T-cell (primary cell): ENCODE measurements around the gene ZNF511. TPM values are rescaled to one million over a fixed set of nuclear protein-coding genes. Genes with fewer than 3 reads are reported as not detected.

Source experiments
- ATAC-seq, 4 experiments: fragments of 200-7000 bp in 3 of 4; fragments of 150-1000 bp in 1 of 4; cut with Tn5 transposase; replicated peaks in 1 of 4; 1 replicate in 3 of 4; 2 replicates in 1 of 4; pipeline ENCODE4 v1.10.0; 2021; ENCODE audit warnings: moderate library complexity in 3 of 4, mild to moderate bottlenecking in 2 of 4, moderate number of reproducible peaks in 1 of 4
- CTCF ChIA-PET, 2 donors: fragments of 300-600 bp; sonication (Branson Sonifier 250); formaldehyde crosslinking; loops; one replicate each; lab custom pipeline; 2022; ENCODE audit warnings: antibody characterized with exemption in 2 of 2; lab: Charles Lee
- POLR2A ChIA-PET, 2 donors: fragments of 300-600 bp; sonication (Branson Sonifier 250); formaldehyde crosslinking; loops; one replicate each; lab custom pipeline; 2022; ENCODE audit warnings: antibody characterized with exemption in 2 of 2; lab: Charles Lee
- DNase-seq, 35 experiments: peaks; one replicate each; pipeline versions ENCODE4 v3.0.0 to v3.0.0-alpha.2; 2013 to 2023
- H3K27ac ChIP-seq: one replicate; pipeline ENCODE4 v1.5.1; 2013; ENCODE audit warnings: low read length
- H3K27me3 ChIP-seq, 2 experiments: replicated peaks in 1 of 2; 1 replicate in 1 of 2; 2 replicates in 1 of 2; pipeline versions ENCODE4 v1.6.1 to v1.7.0; 2013; ENCODE audit warnings: low read length in 1 of 2, mixed read lengths in 1 of 2; ENCODE audit not compliant: control insufficient read depth in 2 of 2, insufficient read depth in 2 of 2; ENCODE audit errors: extremely low read depth in 1 of 2
- H3K36me3 ChIP-seq, 2 donors: 1 replicate in 1 of 2; 2 replicates in 1 of 2; pipeline versions ENCODE4 v1.6.1 to v1.7.0; 2013; ENCODE audit warnings: low read length in 1 of 2; ENCODE audit not compliant: control insufficient read depth in 2 of 2, insufficient read depth in 1 of 2; ENCODE audit errors: extremely low read depth in 1 of 2
- H3K4me1 ChIP-seq, 2 experiments: 1 replicate in 1 of 2; 2 replicates in 1 of 2; pipeline versions ENCODE4 v1.6.1 to v1.7.0; 2013; ENCODE audit warnings: low read length in 2 of 2, mixed read lengths in 1 of 2; ENCODE audit not compliant: insufficient read depth in 2 of 2, control insufficient read depth in 1 of 2; ENCODE audit errors: extremely low read depth in 1 of 2
- H3K4me3 ChIP-seq, 2 donors: 1 replicate in 1 of 2; 2 replicates in 1 of 2; pipeline versions ENCODE4 v1.5.1 to v1.7.0; 2013; ENCODE audit warnings: mild to moderate bottlenecking in 2 of 2, low read length in 1 of 2, moderate library complexity in 1 of 2; ENCODE audit not compliant: control insufficient read depth in 1 of 2; ENCODE audit errors: extremely low read depth in 1 of 2
- H3K9me3 ChIP-seq: 2 replicates; pipeline ENCODE4 v1.7.0; 2013
- H3K27ac Mint-ChIP-seq, 2 donors: one replicate each; pipeline ENCODE4 v1.8.0; 2020 to 2021; ENCODE audit warnings: mild to moderate bottlenecking in 2 of 2, mixed read lengths in 2 of 2
- H3K27me3 Mint-ChIP-seq, 2 donors: one replicate each; pipeline ENCODE4 v1.8.0; 2021 to 2022; ENCODE audit warnings: mixed read lengths in 2 of 2
- H3K36me3 Mint-ChIP-seq: one replicate; pipeline ENCODE4 v1.8.0; 2021; ENCODE audit warnings: mixed read lengths
- H3K4me1 Mint-ChIP-seq, 3 donors: one replicate each; pipeline ENCODE4 v1.8.0; 2020 to 2022; ENCODE audit warnings: mixed read lengths in 3 of 3, mild to moderate bottlenecking in 1 of 3
- H3K4me3 Mint-ChIP-seq, 3 donors: one replicate each; pipeline ENCODE4 v1.8.0; 2020 to 2022; ENCODE audit warnings: mild to moderate bottlenecking in 3 of 3, mixed read lengths in 3 of 3, moderate library complexity in 3 of 3
- H3K9me3 Mint-ChIP-seq, 3 donors: one replicate each; pipeline ENCODE4 v1.8.0; 2020 to 2022; ENCODE audit warnings: mixed read lengths in 3 of 3
- WGBS: methylation state at CpG from one replicate; pipeline ENCODE4 v1.1.5; 2013; ENCODE audit warnings: missing lambda C conversion rate; ENCODE audit not compliant: insufficient coverage; 5-methylcytosine and 5-hydroxymethylcytosine counted together
- total RNA-seq, 35 experiments: library from RNA in 6 of 35; stranded (reverse) in 6 of 35; fragments of 120-200 nt in 1 of 35; gene quantifications; one replicate each; pipeline versions ENCODE4 v1.2.1 to v1.2.4 and lab custom pipeline; 2013 to 2026

ZNF511 gene
- total RNA-seq, 5 donors from 2014 or later (not counting 1 experiment from before 2014, with no cell fraction given): 35.2 to 44.7 (median 36.8) TPM

DNA sequence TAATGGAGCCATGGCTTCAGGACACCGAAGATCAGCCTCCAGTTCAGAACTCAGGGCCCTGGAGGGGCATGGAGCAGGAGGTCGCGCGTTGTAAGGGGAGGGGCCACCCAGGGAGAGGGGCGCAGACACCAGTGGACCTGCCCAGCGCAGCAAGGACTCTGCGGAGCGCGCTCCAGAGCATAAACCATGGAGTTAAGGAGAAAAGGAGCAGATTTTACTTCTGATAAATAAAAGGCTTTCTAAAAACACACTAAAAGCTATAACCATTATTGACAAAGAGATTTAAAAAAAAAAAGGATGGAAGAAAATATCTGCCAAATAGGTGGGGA is 17.5 kb downstream of the ZNF511 start:
- Mint-ChIP-seq H3K4me3 (peak overlapping the region; percentile 6 to 81 (median 44)), H3K9me3 (no peaks in the 10 kb centered on the region), H3K36me3 (no peaks in the 10 kb centered on the region), H3K27me3 (peaks cover 10 to 43% of the 10 kb centered on the region in 2 donors), H3K27ac (no peak overlapping the region), H3K4me1 (peaks cover 10 to 16% (median 15%) of the 10 kb centered on the region in 3 donors)
- Histone ChIP-seq H3K9me3 (no peaks in the 10 kb centered on the region), H3K4me1 (peaks cover 5 to 35% of the 10 kb centered on the region in 2 experiments), H3K27me3 (peaks cover 2 to 52% of the 10 kb centered on the region in 2 experiments), H3K4me3 (peak overlapping the region in 1 of 2 donors; percentile 35), H3K27ac (no peak overlapping the region), H3K36me3 (no peaks in the 10 kb centered on the region)
- DNase-seq: no peak
- ChIA-PET POLR2A (interaction anchor here in 1 of 2 donors (0.6 kb wide), 1 partner anchor 22 kb away, joined by 3 read pairs; no protein-coding TSS in a partner anchor), CTCF (no interaction called here)
- 43% methylated on average over 1 of the region's 9 CpGs for WGBS
- no peak for ATAC-seq

DNA sequence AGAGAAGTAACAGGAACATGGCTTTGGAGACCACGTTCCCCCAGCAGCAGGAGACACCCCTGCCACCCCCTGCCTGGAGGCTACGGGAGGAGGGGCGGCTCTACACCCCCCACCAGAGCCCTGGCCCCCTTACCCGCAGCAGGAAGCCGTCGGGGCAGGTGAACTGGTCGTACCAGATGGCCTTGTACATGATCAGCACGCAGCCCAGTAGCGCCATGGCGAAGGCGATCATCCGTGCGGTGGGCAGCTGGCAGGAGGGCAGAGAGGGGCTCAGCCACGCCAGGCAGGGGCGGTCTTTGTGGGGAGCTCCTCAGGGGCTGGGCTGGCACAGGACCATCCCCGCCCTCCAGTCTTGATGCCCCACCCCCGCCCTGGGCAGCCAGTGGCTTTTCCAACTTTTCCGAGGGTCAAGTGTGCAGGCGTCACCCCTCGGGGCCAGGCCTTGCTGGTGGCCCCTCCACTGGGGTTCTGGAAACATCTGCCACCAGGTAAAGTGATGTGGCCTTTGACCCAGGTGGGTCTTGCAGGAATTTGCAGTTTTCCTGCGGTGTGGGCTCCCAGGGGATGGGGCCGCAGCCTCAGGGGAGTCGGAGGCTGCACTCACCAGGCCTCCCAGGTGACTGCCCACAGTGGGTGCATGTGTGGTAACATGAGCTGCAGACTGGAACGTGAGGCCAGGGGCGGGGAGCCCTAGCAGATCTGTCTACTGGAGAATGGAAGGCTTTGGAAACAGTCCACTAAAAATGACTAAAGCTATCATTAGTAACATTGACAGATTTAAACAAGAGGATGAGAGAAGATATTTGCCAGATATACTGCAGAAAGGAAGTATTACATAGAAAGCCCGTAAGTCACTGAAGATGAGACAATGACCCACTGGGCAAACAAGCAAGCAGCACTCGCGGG is 18.3 kb downstream of the ZNF511 start:
- Histone ChIP-seq H3K36me3 (no peaks in the 10 kb centered on the region), H3K27ac (no peak overlapping the region), H3K9me3 (no peaks in the 10 kb centered on the region), H3K27me3 (peaks cover 2 to 52% of the 10 kb centered on the region in 2 experiments), H3K4me3 (no peak overlapping the region), H3K4me1 (peaks cover 5 to 35% of the 10 kb centered on the region in 2 experiments)
- ChIA-PET POLR2A (no interaction called here), CTCF (interaction anchor here in 1 of 2 donors (0.6 kb wide), 1 partner anchor 14 kb away, joined by 3 read pairs; no protein-coding TSS in a partner anchor)
- 51% methylated on average over 26 of the region's 28 CpGs for WGBS
- Mint-ChIP-seq H3K36me3 (no peaks in the 10 kb centered on the region), H3K4me1 (peaks cover 10 to 16% (median 15%) of the 10 kb centered on the region in 3 donors), H3K9me3 (no peaks in the 10 kb centered on the region), H3K27ac (peak overlapping the region in 1 of 2 donors; percentile 45), H3K27me3 (peaks cover 10 to 43% of the 10 kb centered on the region in 2 donors), H3K4me3 (peak overlapping the region in 1 of 3 donors; percentile 81)
- no peak for DNase-seq
- ATAC-seq: no peak

DNA sequence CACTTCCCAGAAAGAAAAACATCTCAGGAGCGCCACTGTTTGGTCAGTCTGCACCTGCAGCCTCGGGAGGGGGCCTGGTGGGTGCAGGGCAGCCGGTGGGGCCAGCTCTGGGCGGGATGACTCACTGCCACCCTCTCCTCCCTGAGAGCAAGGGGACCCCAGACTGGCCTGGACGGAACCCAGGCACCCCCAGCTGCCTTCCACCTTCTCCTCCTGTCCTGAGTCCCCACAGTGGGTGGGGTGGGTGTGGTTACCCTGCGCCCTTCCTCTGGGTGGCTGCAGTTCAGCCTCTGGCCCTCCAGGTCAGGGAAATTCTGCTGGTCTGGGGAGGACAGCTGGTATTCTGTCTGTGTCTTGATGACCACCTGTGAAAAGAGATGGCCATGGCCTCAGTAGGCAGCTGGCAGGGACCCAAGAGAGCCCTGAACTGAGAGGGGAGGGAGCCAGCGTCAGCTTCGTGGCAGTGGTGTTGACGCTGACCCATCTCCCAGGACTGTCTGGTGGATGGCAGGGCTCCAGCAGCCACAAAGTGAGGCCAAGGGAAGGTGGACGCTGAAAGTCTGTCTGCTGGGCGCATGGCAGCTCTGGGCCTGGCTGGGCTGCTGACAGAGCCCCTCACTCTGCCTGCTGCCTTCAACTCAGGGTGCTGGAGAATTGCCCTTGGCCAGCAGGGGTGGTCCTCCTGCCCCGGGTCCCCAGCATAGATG is 19.1 kb downstream of the ZNF511 start:
- CTCF ChIA-PET: interaction anchor here in 1 of 2 donors (0.6 to 1.6 kb wide), 2 partner anchors 9 to 15 kb away, joined by 3 to 5 read pairs; no protein-coding TSS in a partner anchor
- 66% methylated on average over 9 of the region's 12 CpGs for WGBS
- Histone ChIP-seq H3K4me1 (peaks cover 5 to 35% of the 10 kb centered on the region in 2 experiments), H3K27ac (no peak overlapping the region), H3K27me3 (peaks cover 2 to 52% of the 10 kb centered on the region in 2 experiments), H3K36me3 (no peaks in the 10 kb centered on the region), H3K9me3 (no peaks in the 10 kb centered on the region), H3K4me3 (no peak overlapping the region)
- POLR2A ChIA-PET: no interaction called here
- no peak overlapping the region for H3K27ac Mint-ChIP-seq
- no peaks in the 10 kb centered on the region for H3K36me3 Mint-ChIP-seq
- H3K4me1 Mint-ChIP-seq: peaks cover 10 to 16% (median 15%) of the 10 kb centered on the region in 3 donors
- ATAC-seq (no peak), DNase-seq (no peak)
- H3K27me3 Mint-ChIP-seq: peaks cover 10 to 42% of the 10 kb centered on the region in 2 donors
- no peaks in the 10 kb centered on the region for H3K9me3 Mint-ChIP-seq
- no peak overlapping the region for H3K4me3 Mint-ChIP-seq

DNA sequence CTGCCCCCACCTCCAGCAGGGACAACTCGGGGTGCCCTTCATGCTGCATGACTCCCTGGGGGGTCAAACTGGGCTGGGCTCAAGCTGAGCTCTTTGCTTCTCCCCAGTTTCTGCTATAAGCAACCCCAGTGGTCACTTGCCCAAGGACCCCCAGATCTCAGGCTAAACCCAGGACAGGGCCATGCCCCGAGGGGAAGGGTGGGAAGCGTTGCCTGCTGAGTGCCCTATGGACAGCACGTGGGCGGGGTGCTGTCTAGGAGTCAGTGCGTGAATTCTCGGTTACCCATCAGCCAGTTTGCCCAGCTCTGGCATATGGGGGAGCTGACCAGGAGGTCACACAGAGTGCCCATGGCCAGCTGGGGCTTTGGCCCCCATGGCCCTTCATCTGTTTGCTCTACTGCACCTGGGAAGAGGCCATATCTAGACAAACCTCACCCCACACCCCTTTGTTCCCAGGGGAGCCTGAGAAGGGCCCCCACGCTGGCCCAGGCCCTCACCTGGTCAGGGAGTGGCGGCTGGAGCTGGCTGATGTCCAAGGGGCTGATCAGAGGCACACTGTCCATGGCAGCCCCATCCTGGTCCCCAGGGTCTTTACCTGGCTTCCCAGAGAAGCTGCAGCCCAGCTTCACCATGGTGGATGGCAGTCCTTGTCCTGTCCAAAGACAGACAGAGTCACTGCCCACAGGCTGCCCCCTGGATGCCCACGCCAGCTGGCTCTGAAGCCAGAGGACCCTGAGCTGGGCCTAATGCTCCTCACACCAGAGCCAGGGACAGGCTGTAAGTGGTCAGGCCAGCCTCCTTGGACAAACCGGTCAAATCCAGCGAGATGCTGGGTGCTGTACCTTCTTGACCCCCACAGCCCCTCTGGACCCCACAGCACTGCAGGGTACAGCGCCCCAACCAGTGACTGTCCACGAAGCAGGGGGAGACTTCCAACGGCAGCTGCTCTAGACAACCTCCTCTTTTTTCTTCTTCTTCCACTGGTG is 19.9 kb downstream of the ZNF511 start:
- H3K27me3 Mint-ChIP-seq: peaks cover 10 to 42% of the 10 kb centered on the region in 2 donors
- 76% methylated on average over 12 of the region's 15 CpGs for WGBS

DNA sequence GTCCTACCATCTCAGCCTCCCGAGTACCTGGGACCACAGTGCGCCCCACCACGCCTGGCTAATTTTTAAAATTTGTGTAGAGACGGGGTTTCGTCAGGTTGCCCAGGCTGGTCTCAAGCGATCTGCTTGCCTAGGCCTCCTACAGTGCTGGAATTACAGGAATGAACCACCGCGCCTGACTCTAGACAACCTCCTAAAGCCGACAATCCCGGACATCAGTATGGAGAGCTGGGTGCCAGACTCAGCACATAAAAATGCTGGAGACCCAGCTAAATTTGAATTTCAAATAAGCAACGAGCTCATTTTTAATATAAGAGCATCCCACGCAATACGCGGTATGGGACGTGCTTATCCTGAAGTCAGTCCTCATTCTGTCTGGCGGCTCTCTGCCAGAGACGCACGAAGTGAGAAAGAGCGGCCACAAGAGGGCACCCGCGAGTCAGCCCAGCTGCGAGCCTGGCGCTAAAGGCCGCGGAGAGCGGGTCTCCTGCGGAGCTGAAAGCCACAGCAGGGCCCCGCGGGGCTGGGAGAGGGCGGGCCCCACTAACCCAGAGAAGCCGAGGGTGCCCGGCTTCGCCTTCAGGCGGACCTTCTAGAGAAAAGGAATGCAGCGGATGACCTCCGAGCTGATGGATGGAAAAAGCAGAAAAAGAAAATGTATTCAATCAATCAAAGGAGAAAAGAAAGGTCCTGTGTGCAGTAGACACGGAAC is 20.9 kb downstream of the ZNF511 start:
- ChIA-PET CTCF (interaction anchor here (0.7 to 1.6 kb wide), 16 partner anchors 9 to 760 kb away, joined by 3 to 10 read pairs (median 3); partner anchors contain the start of genes ADAM8 (in 1 of the 2) and FUOM (in 1 of the 2)), POLR2A (no interaction called here)
- no peak overlapping the region for H3K27ac ChIP-seq
- peaks cover 5 to 34% of the 10 kb centered on the region in 2 experiments for H3K4me1 ChIP-seq
- peak overlapping the region in 1 of 2 donors; percentile 21 for H3K4me3 ChIP-seq
- no peaks in the 10 kb centered on the region for H3K9me3 Mint-ChIP-seq
- no peaks in the 10 kb centered on the region for H3K36me3 Mint-ChIP-seq
- ATAC-seq (peak; percentile 85 to 89 (median 87)), DNase-seq (peak; percentile 53 to 94 (median 81))
- H3K9me3 ChIP-seq: no peaks in the 10 kb centered on the region
- H3K36me3 ChIP-seq: no peaks in the 10 kb centered on the region
- H3K27me3 ChIP-seq: peaks cover 2 to 57% of the 10 kb centered on the region in 2 experiments
- 10% methylated on average over 24 of the region's 37 CpGs for WGBS
- peak overlapping the region in 1 of 2 donors; percentile 76 for H3K27ac Mint-ChIP-seq
- H3K27me3 Mint-ChIP-seq: peaks cover 10 to 42% of the 10 kb centered on the region in 2 donors
- H3K4me3 Mint-ChIP-seq: peak overlapping the region in 1 of 3 donors; percentile 61
- peaks cover 10 to 16% (median 15%) of the 10 kb centered on the region in 3 donors for H3K4me1 Mint-ChIP-seq

More for the DNA sequence above, 19.9 kb downstream of the ZNF511 start:
- ChIA-PET CTCF (interaction anchor here (0.7 to 1.6 kb wide), 14 partner anchors 8 to 244 kb away, joined by 3 to 10 read pairs (median 4); partner anchors contain the start of gene ADAM8 (in 1 of the 2)), POLR2A (no interaction called here)
- DNase-seq (no peak), ATAC-seq (no peak)
- H3K4me3 ChIP-seq: no peak overlapping the region
- H3K27me3 ChIP-seq: peaks cover 2 to 55% of the 10 kb centered on the region in 2 experiments
- Mint-ChIP-seq H3K36me3 (no peaks in the 10 kb centered on the region), H3K4me1 (peaks cover 10 to 16% (median 15%) of the 10 kb centered on the region in 3 donors), H3K9me3 (no peaks in the 10 kb centered on the region), H3K4me3 (peak overlapping the region in 1 of 3 donors; percentile 61), H3K27ac (no peak overlapping the region)
- no peak overlapping the region for H3K27ac ChIP-seq
- H3K9me3 ChIP-seq: no peaks in the 10 kb centered on the region
- no peaks in the 10 kb centered on the region for H3K36me3 ChIP-seq
- H3K4me1 ChIP-seq: peaks cover 5 to 35% of the 10 kb centered on the region in 2 experiments
